ENCODE measurements around the gene COG4. TPM values are rescaled to one million over a fixed set of nuclear protein-coding genes. Genes with fewer than 3 reads are reported as not detected.
A peak's percentile ranks its signal among the peaks of the same experiment; 100 is the strongest.

Gene COG4
- total and polyA plus RNA-seq, 4 experiments from 2014 or later, result 37.0 to 70.4 (median 67.7) TPM

GRCh38 chr16:70496513-70496912 is 26.8 kb downstream of the COG4 start:
- H3K9me3 ChIP-seq (ENCODE audit: control insufficient read depth in 1 of 2, low read length in 2 of 2), result no peaks in the 10 kb centered on the region
- ChIA-PET POLR2A (ENCODE audit: partially characterized antibody) (no interaction called here), CTCF (ENCODE audit: partially characterized antibody) (interaction anchor here (2.0 kb wide), 1 partner anchor 13 kb away, joined by 5 read pairs; no protein-coding TSS in a partner anchor)
- no peaks in the 10 kb centered on the region for H3K9me3 Mint-ChIP-seq
- peaks cover 4% of the 10 kb centered on the region for H3K4me1 ChIP-seq (ENCODE audit: insufficient read depth, low read length)
- no peak overlapping the region for H3K4me3 ChIP-seq (ENCODE audit: low read length in 2 of 2)
- no peak for DNase-seq
- peaks cover 43% of the 10 kb centered on the region for H3K36me3 ChIP-seq (ENCODE audit: insufficient read depth, low read length)
- H3K4me3 Mint-ChIP-seq, result no peak overlapping the region
- peak overlapping the region in 1 of 7 donors; percentile 30 for H3K27ac Mint-ChIP-seq
- peaks cover 31 to 57% of the 10 kb centered on the region in 2 donors for H3K36me3 Mint-ChIP-seq
- H3K27me3 ChIP-seq (ENCODE audit: insufficient read depth, low read length), result no peaks in the 10 kb centered on the region
- no peak overlapping the region for H3K27ac ChIP-seq (ENCODE audit: low read depth, low read length)
- peaks cover 0 to 11% (median 5%) of the 10 kb centered on the region in 4 donors for H3K4me1 Mint-ChIP-seq
- intact Hi-C loops (cut with micrococcal nuclease), result no loop called here
- H3K27me3 Mint-ChIP-seq, result no peaks in the 10 kb centered on the region

DNA sequence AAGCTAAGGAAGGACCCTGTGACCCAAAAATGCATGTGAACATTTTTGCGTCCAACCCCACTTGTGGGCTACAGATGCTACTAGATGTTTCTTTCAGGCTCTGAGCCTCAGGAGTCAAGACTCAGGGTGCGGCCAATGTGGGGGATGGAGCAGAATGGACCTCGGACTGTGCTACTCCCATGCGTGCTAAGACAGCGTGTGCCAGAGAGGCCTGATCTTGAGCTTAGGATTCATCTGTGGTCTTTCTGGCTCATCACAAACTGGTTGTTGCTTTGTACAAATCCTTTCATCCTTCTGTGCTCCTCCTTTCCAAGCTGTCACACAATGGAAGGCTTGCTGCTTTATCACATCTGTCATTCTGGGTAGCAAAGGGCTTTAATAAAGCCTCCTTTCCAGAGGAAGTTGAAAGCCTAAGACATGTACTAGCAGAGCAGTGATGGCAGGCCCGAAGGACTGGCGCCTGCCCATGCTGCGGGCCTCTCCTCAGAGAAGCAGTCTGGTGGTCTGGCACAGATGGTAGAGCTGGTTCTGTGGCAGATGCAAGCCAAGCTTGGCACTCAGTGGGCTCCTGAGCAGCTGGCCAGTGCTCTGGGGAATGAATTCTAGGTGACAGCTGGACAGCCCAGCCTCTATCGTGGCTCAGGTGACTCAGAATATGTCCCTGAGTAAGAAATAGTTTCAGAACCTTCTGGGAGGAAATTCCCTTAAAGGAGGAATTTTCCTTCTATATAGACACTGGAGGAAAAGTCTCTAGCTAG is 27.8 kb downstream of the COG4 start:
- POLR2A ChIA-PET (ENCODE audit: partially characterized antibody), result no interaction called here
- CTCF ChIA-PET (ENCODE audit: partially characterized antibody), result interaction anchor here (1.0 to 2.0 kb wide), 2 partner anchors 14 to 103 kb away, joined by 3 to 5 read pairs; no protein-coding TSS in a partner anchor
- intact Hi-C loops (cut with micrococcal nuclease), result no loop called here
- H3K27me3 ChIP-seq (ENCODE audit: insufficient read depth, low read length), result no peaks in the 10 kb centered on the region
- peaks cover 43% of the 10 kb centered on the region for H3K36me3 ChIP-seq (ENCODE audit: insufficient read depth, low read length)
- no peak overlapping the region for H3K27ac ChIP-seq (ENCODE audit: low read depth, low read length)
- no peaks in the 10 kb centered on the region for H3K27me3 Mint-ChIP-seq
- H3K9me3 ChIP-seq (ENCODE audit: control insufficient read depth in 1 of 2, low read length in 2 of 2), result no peaks in the 10 kb centered on the region
- no peak for DNase-seq
- peaks cover 31 to 54% of the 10 kb centered on the region in 2 donors for H3K36me3 Mint-ChIP-seq
- H3K9me3 Mint-ChIP-seq, result no peaks in the 10 kb centered on the region
- H3K4me1 ChIP-seq (ENCODE audit: insufficient read depth, low read length), result peaks cover 4% of the 10 kb centered on the region
- H3K27ac Mint-ChIP-seq, result no peak overlapping the region
- no peak overlapping the region for H3K4me3 ChIP-seq (ENCODE audit: low read length in 2 of 2)
- no peak overlapping the region for H3K4me3 Mint-ChIP-seq
- H3K4me1 Mint-ChIP-seq, result peaks cover 0 to 11% (median 5%) of the 10 kb centered on the region in 4 donors

GRCh38 chr16:70494777-70495176 is 28.6 kb downstream of the COG4 start:
- Histone ChIP-seq H3K9me3 (ENCODE audit: control insufficient read depth in 1 of 2, low read length in 2 of 2) (no peaks in the 10 kb centered on the region), H3K4me3 (ENCODE audit: low read length in 2 of 2) (no peak overlapping the region), H3K27ac (ENCODE audit: low read depth, low read length) (no peak overlapping the region), H3K4me1 (ENCODE audit: insufficient read depth, low read length) (peaks cover 4% of the 10 kb centered on the region), H3K36me3 (ENCODE audit: insufficient read depth, low read length) (peaks cover 43% of the 10 kb centered on the region), H3K27me3 (ENCODE audit: insufficient read depth, low read length) (no peaks in the 10 kb centered on the region)
- DNase-seq, result no peak
- no peak overlapping the region for H3K4me3 Mint-ChIP-seq
- H3K27ac Mint-ChIP-seq, result peak overlapping the region in 3 of 7 donors; percentile 16 to 30 (median 19)
- H3K4me1 Mint-ChIP-seq, result peaks cover 0 to 11% (median 5%) of the 10 kb centered on the region in 4 donors
- CTCF ChIA-PET (ENCODE audit: partially characterized antibody), result interaction anchor here (0.7 to 1.0 kb wide), 2 partner anchors 102 to 223 kb away, joined by 3 to 4 read pairs; no protein-coding TSS in a partner anchor
- H3K27me3 Mint-ChIP-seq, result no peaks in the 10 kb centered on the region
- intact Hi-C loops (cut with micrococcal nuclease), result no loop called here
- POLR2A ChIA-PET (ENCODE audit: partially characterized antibody), result interaction anchor here (0.7 kb wide), 1 partner anchor 148 kb away, joined by 4 read pairs; the partner anchor contains the start of gene DDX19A
- peaks cover 31 to 59% of the 10 kb centered on the region in 2 donors for H3K36me3 Mint-ChIP-seq
- no peaks in the 10 kb centered on the region for H3K9me3 Mint-ChIP-seq

DNA sequence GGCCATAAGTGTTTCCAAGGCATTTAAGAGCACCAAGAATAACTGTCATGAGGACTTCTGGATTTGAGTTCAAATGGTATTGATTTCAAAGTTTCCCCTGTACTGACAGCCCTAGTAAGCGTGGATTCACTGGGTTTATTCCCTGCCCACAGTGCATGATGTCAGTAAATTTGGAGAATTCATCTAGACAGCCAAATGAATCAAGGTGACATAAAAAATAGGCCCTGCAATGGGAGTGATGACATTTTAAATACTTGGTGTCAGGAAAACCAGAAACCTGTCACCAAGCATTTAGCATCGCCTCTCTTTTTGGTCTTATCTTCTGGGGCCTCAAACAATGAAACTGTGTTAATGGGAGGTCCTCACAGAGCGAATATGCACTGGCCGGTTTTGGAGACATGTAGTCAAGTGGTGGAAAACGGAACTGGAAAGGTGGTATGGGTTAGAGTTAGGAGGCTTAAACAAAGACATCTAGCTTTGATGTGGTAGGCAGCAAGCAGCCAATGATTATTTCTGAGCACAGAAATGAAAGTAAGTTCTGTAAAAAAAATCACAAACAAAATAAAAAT is 29.1 kb downstream of the COG4 start:
- Histone ChIP-seq H3K36me3 (ENCODE audit: insufficient read depth, low read length) (peaks cover 43% of the 10 kb centered on the region), H3K27me3 (ENCODE audit: insufficient read depth, low read length) (no peaks in the 10 kb centered on the region), H3K27ac (ENCODE audit: low read depth, low read length) (no peak overlapping the region), H3K9me3 (ENCODE audit: control insufficient read depth in 1 of 2, low read length in 2 of 2) (no peaks in the 10 kb centered on the region), H3K4me3 (ENCODE audit: low read length in 2 of 2) (no peak overlapping the region), H3K4me1 (ENCODE audit: insufficient read depth, low read length) (peaks cover 4% of the 10 kb centered on the region)
- intact Hi-C loops (cut with micrococcal nuclease), result no loop called here
- ChIA-PET CTCF (ENCODE audit: partially characterized antibody) (interaction anchor here (0.7 kb wide), 1 partner anchor 223 kb away, joined by 4 read pairs; no protein-coding TSS in a partner anchor), POLR2A (ENCODE audit: partially characterized antibody) (interaction anchor here (0.7 kb wide), 1 partner anchor 148 kb away, joined by 4 read pairs; the partner anchor contains the start of gene DDX19A)
- peaks cover 33 to 63% of the 10 kb centered on the region in 2 donors for H3K36me3 Mint-ChIP-seq
- DNase-seq, result no peak
- H3K4me3 Mint-ChIP-seq, result no peak overlapping the region
- peaks cover 0 to 11% (median 5%) of the 10 kb centered on the region in 4 donors for H3K4me1 Mint-ChIP-seq
- no peaks in the 10 kb centered on the region for H3K9me3 Mint-ChIP-seq
- H3K27me3 Mint-ChIP-seq, result no peaks in the 10 kb centered on the region
- H3K27ac Mint-ChIP-seq, result peak overlapping the region in 4 of 7 donors; percentile 1 to 30 (median 18)

GRCh38 chr16:70493802-70494201 is 29.6 kb downstream of the COG4 start:
- Histone ChIP-seq H3K27me3 (ENCODE audit: insufficient read depth, low read length) (no peaks in the 10 kb centered on the region), H3K4me1 (ENCODE audit: insufficient read depth, low read length) (peaks cover 4% of the 10 kb centered on the region), H3K36me3 (ENCODE audit: insufficient read depth, low read length) (peaks cover 44% of the 10 kb centered on the region), H3K9me3 (ENCODE audit: control insufficient read depth in 1 of 2, low read length in 2 of 2) (no peaks in the 10 kb centered on the region), H3K4me3 (ENCODE audit: low read length in 2 of 2) (no peak overlapping the region), H3K27ac (ENCODE audit: low read depth, low read length) (no peak overlapping the region)
- H3K27ac Mint-ChIP-seq, result peak overlapping the region in 3 of 7 donors; percentile 5 to 59 (median 42)
- CTCF ChIA-PET (ENCODE audit: partially characterized antibody), result no interaction called here
- intact Hi-C loops (cut with micrococcal nuclease), result no loop called here
- peaks cover 33 to 62% of the 10 kb centered on the region in 2 donors for H3K36me3 Mint-ChIP-seq
- peaks cover 0 to 11% (median 5%) of the 10 kb centered on the region in 4 donors for H3K4me1 Mint-ChIP-seq
- no peaks in the 10 kb centered on the region for H3K27me3 Mint-ChIP-seq
- no peak for DNase-seq
- H3K4me3 Mint-ChIP-seq, result no peak overlapping the region
- POLR2A ChIA-PET (ENCODE audit: partially characterized antibody), result no interaction called here
- H3K9me3 Mint-ChIP-seq, result no peaks in the 10 kb centered on the region

DNA sequence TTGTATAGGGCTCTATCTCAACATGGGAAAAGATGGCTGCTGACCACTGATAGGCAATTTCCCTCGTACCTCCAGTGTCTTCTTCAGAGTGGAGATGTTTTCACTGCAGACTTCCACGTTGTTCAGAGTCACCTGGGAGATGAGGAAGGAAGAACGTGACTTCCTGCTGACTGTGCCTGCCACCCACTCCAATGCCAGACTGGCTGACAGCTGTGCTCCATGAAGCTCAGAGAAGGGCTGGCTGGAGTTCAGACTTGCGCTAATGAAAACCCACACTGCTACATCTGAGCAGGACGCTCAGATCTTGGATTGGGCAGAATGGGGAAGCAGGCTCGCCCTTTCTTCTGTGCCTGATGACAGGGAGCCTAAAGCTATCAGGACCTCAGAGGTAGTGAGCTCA is 33.1 kb downstream of the COG4 start:
- Histone ChIP-seq H3K27me3 (ENCODE audit: insufficient read depth, low read length) (no peaks in the 10 kb centered on the region), H3K9me3 (ENCODE audit: control insufficient read depth in 1 of 2, low read length in 2 of 2) (no peaks in the 10 kb centered on the region), H3K27ac (ENCODE audit: low read depth, low read length) (no peak overlapping the region), H3K4me3 (ENCODE audit: low read length in 2 of 2) (no peak overlapping the region), H3K4me1 (ENCODE audit: insufficient read depth, low read length) (peaks cover 4% of the 10 kb centered on the region), H3K36me3 (ENCODE audit: insufficient read depth, low read length) (peaks cover 22% of the 10 kb centered on the region)
- CTCF ChIA-PET (ENCODE audit: partially characterized antibody), result interaction anchor here (0.8 kb wide), 1 partner anchor 1240 kb away, joined by 3 read pairs; no protein-coding TSS in a partner anchor
- intact Hi-C loops (cut with micrococcal nuclease), result no loop called here
- DNase-seq, result no peak
- Mint-ChIP-seq H3K9me3 (no peaks in the 10 kb centered on the region), H3K36me3 (peaks cover 26 to 39% of the 10 kb centered on the region in 2 donors), H3K4me1 (peaks cover 0 to 11% (median 5%) of the 10 kb centered on the region in 4 donors), H3K27ac (no peak overlapping the region), H3K27me3 (no peaks in the 10 kb centered on the region), H3K4me3 (no peak overlapping the region)
- POLR2A ChIA-PET (ENCODE audit: partially characterized antibody), result no interaction called here

GRCh38 chr16:70484867-70485266 is 38.5 kb downstream of the COG4 start:
- ChIA-PET POLR2A (ENCODE audit: partially characterized antibody) (no interaction called here), CTCF (ENCODE audit: partially characterized antibody) (no interaction called here)
- H3K27me3 Mint-ChIP-seq, result no peaks in the 10 kb centered on the region
- no peak for DNase-seq
- H3K4me3 Mint-ChIP-seq, result no peak overlapping the region
- no peak overlapping the region for H3K4me3 ChIP-seq (ENCODE audit: low read length in 2 of 2)
- H3K4me1 Mint-ChIP-seq, result no peaks in the 10 kb centered on the region
- peaks cover 37% of the 10 kb centered on the region for H3K36me3 ChIP-seq (ENCODE audit: insufficient read depth, low read length)
- peaks cover 14 to 41% of the 10 kb centered on the region in 2 donors for H3K36me3 Mint-ChIP-seq
- intact Hi-C loops (cut with micrococcal nuclease), result no loop called here
- H3K4me1 ChIP-seq (ENCODE audit: insufficient read depth, low read length), result no peaks in the 10 kb centered on the region
- no peaks in the 10 kb centered on the region for H3K27me3 ChIP-seq (ENCODE audit: insufficient read depth, low read length)
- no peak overlapping the region for H3K27ac ChIP-seq (ENCODE audit: low read depth, low read length)
- peak overlapping the region in 1 of 7 donors; percentile 48 for H3K27ac Mint-ChIP-seq
- no peaks in the 10 kb centered on the region for H3K9me3 Mint-ChIP-seq
- H3K9me3 ChIP-seq (ENCODE audit: control insufficient read depth in 1 of 2, low read length in 2 of 2), result no peaks in the 10 kb centered on the region

All from CD4-positive, alpha-beta memory T cell (primary cell).